WTC11 (cell line): ENCODE measurements around the gene MCF2L. TPM values are rescaled to one million over a fixed set of nuclear protein-coding genes. Genes with fewer than 3 reads are reported as not detected.

Experiments
- ATAC-seq: fragments of 200-7000 bp; cut with Tn5 transposase; 2 replicates; pipeline ENCODE4 v1.10.0; 2021; ENCODE audit warnings: mild to moderate bottlenecking, moderate library complexity
- CTCF ChIA-PET: fragments of 300-600 bp; sonication (Branson Sonifier 250); formaldehyde crosslinking; loops from one replicate; lab custom pipeline; 2021; ENCODE audit warnings: antibody characterized with exemption; lab: Charles Lee
- POLR2A ChIA-PET: fragments of 350-600 bp; sonication (Branson Sonifier 250); formaldehyde crosslinking; loops from one replicate; lab custom pipeline; 2021; ENCODE audit warnings: antibody characterized with exemption; lab: Charles Lee
- DNase-seq: peaks from one replicate; pipeline ENCODE4 v3.0.0; 2021; ENCODE audit warnings: low spot score
- H3K27ac Mint-ChIP-seq: 2 replicates; pipeline ENCODE4 v1.8.0; 2021; ENCODE audit warnings: mixed read lengths
- H3K27me3 Mint-ChIP-seq: 2 replicates; pipeline ENCODE4 v1.8.0; 2021; ENCODE audit warnings: low read depth, mild to moderate bottlenecking, moderate library complexity, mixed read lengths
- H3K36me3 Mint-ChIP-seq: 2 replicates; pipeline ENCODE4 v1.8.0; 2021; ENCODE audit warnings: mixed read lengths
- H3K4me1 Mint-ChIP-seq: 2 replicates; pipeline ENCODE4 v1.8.0; 2022; ENCODE audit warnings: mixed read lengths
- H3K4me3 Mint-ChIP-seq: 2 replicates; pipeline ENCODE4 v1.8.0; 2021; ENCODE audit warnings: mild to moderate bottlenecking, moderate library complexity, mixed read lengths
- H3K9me3 Mint-ChIP-seq: 2 replicates; pipeline ENCODE4 v1.8.0; 2021; ENCODE audit warnings: mixed read lengths
- ETV6 ChIP-seq: sonication (generic); formaldehyde crosslinking; IDR thresholded peaks from 2 replicates; pipeline ENCODE4 v1.8.1; 2022; ENCODE audit warnings: mild to moderate bottlenecking, missing genetic modification reagents
- JAZF1 ChIP-seq: fragments of 250-450 bp; sonication (Bioruptor Pico); IDR thresholded peaks from 2 replicates; pipeline ENCODE4 v1.9.0; 2021; ENCODE audit warnings: moderate library complexity, mild to moderate bottlenecking, inconsistent platforms
- NFYB ChIP-seq: sonication (generic); formaldehyde crosslinking; conservative IDR thresholded peaks from 2 replicates; pipeline ENCODE4 v1.8.0; 2022; ENCODE audit warnings: low read depth, missing genetic modification reagents
- NR1H2 ChIP-seq: sonication (generic); formaldehyde crosslinking; IDR thresholded peaks from 2 replicates; pipeline ENCODE4 v1.9.0; 2021; ENCODE audit warnings: mild to moderate bottlenecking, moderate library complexity, missing genetic modification reagents
- TP53 ChIP-seq: sonication (generic); formaldehyde crosslinking; IDR thresholded peaks from 2 replicates; pipeline ENCODE4 v1.8.1; 2023; ENCODE audit warnings: mild to moderate bottlenecking, missing genetic modification reagents
- ZBTB21 ChIP-seq: sonication (generic); formaldehyde crosslinking; IDR thresholded peaks from 2 replicates; pipeline ENCODE4 v1.8.1; 2023; ENCODE audit warnings: mild to moderate bottlenecking, missing genetic modification reagents, borderline replicate concordance
- ZNF138 ChIP-seq: sonication (generic); formaldehyde crosslinking; conservative IDR thresholded peaks from 2 replicates; pipeline ENCODE4 v1.8.1; 2022; ENCODE audit warnings: mild to moderate bottlenecking, moderate library complexity, missing genetic modification reagents
- ZNF263 ChIP-seq: sonication (generic); formaldehyde crosslinking; IDR thresholded peaks from 2 replicates; pipeline ENCODE4 v1.8.1; 2022; ENCODE audit warnings: low read depth, mild to moderate bottlenecking, moderate library complexity, missing genetic modification reagents
- total RNA-seq: library from RNA; stranded (reverse); gene quantifications from 3 replicates; pipeline ENCODE4 v1.2.3, GENCODE V29; 2021
- TF ChIP-seq, protein P1 (sequence below): sonication (generic); formaldehyde crosslinking; IDR thresholded peaks from 2 replicates; pipeline ENCODE4 v1.8.0; 2022; ENCODE audit warnings: mild to moderate bottlenecking, missing genetic modification reagents
- TF ChIP-seq, protein P2 (sequence below): sonication (generic); formaldehyde crosslinking; IDR thresholded peaks from 2 replicates; pipeline ENCODE4 v1.8.0; 2023; ENCODE audit warnings: mild to moderate bottlenecking, missing genetic modification reagents
- TF ChIP-seq, protein P3 (sequence below): sonication (generic); formaldehyde crosslinking; IDR thresholded peaks from 2 replicates; pipeline ENCODE4 v1.8.1; 2022; ENCODE audit warnings: mild to moderate bottlenecking, moderate library complexity, missing genetic modification reagents
- TF ChIP-seq, protein P4 (sequence below): sonication (generic); formaldehyde crosslinking; IDR thresholded peaks from 2 replicates; pipeline ENCODE4 v1.8.1; 2023; ENCODE audit warnings: mild to moderate bottlenecking, missing genetic modification reagents, moderate library complexity
- TF ChIP-seq, protein P5 (sequence below): sonication (generic); formaldehyde crosslinking; conservative IDR thresholded peaks from 2 replicates; pipeline ENCODE4 v1.8.1; 2023; ENCODE audit warnings: mild to moderate bottlenecking, low read depth, missing genetic modification reagents, moderate library complexity
- TF ChIP-seq, protein P6 (sequence below): fragments of 250-450 bp; sonication (Bioruptor Pico); IDR thresholded peaks from 2 replicates; pipeline ENCODE4 v1.9.0; 2021; ENCODE audit warnings: mild to moderate bottlenecking

MCF2L gene
- total RNA-seq, 1 experiment from 2014 or later: 34.8 TPM

DNA sequence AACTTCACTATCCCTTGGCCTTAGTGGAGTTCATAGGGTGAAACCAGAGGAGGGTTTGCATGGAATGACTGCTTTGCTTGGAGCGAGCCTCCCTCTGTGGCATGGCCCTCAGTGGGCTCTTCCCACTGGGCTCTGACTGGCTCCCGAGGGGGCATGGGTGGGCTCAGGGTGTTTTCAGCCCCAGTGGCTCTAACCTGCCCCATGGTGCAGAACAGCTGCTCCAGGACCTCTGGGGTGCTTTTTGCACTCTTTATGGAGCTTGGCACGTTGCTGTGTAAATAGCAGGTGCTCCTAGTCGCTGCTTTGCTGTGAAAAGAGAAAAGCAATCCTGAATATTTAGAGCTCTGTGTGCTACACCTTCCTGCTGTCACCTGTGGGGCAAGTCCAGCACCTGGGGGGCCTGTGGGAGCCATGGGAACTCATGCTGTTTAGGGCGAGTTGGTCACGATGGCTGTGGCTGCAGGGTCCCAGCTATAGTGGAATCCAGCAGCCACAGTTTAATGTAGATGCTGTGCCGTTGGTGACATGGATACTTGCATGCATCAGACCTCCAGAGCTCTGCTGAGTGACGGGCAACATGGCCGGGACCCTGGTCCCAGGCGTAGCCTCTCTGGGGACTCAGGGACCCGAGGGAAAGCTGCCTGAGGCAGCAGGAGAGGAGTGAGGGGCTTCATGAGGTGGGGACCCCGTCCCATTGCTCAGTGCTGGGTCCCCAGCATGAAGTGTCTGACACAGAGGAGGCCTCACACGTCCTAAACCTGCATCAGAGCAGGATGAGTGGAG is 14.3 kb upstream of the MCF2L start (continued):
- TF ChIP-seq, protein P1, sequence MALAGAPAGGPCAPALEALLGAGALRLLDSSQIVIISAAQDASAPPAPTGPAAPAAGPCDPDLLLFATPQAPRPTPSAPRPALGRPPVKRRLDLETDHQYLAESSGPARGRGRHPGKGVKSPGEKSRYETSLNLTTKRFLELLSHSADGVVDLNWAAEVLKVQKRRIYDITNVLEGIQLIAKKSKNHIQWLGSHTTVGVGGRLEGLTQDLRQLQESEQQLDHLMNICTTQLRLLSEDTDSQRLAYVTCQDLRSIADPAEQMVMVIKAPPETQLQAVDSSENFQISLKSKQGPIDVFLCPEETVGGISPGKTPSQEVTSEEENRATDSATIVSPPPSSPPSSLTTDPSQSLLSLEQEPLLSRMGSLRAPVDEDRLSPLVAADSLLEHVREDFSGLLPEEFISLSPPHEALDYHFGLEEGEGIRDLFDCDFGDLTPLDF (CRISPR knock-in tag): no peak
- no peak for TF ChIP-seq NFYB
- no peak for TF ChIP-seq ZBTB21 (CRISPR knock-in tag)
- TF ChIP-seq, protein P2, sequence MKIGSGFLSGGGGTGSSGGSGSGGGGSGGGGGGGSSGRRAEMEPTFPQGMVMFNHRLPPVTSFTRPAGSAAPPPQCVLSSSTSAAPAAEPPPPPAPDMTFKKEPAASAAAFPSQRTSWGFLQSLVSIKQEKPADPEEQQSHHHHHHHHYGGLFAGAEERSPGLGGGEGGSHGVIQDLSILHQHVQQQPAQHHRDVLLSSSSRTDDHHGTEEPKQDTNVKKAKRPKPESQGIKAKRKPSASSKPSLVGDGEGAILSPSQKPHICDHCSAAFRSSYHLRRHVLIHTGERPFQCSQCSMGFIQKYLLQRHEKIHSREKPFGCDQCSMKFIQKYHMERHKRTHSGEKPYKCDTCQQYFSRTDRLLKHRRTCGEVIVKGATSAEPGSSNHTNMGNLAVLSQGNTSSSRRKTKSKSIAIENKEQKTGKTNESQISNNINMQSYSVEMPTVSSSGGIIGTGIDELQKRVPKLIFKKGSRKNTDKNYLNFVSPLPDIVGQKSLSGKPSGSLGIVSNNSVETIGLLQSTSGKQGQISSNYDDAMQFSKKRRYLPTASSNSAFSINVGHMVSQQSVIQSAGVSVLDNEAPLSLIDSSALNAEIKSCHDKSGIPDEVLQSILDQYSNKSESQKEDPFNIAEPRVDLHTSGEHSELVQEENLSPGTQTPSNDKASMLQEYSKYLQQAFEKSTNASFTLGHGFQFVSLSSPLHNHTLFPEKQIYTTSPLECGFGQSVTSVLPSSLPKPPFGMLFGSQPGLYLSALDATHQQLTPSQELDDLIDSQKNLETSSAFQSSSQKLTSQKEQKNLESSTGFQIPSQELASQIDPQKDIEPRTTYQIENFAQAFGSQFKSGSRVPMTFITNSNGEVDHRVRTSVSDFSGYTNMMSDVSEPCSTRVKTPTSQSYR: no peak

DNA sequence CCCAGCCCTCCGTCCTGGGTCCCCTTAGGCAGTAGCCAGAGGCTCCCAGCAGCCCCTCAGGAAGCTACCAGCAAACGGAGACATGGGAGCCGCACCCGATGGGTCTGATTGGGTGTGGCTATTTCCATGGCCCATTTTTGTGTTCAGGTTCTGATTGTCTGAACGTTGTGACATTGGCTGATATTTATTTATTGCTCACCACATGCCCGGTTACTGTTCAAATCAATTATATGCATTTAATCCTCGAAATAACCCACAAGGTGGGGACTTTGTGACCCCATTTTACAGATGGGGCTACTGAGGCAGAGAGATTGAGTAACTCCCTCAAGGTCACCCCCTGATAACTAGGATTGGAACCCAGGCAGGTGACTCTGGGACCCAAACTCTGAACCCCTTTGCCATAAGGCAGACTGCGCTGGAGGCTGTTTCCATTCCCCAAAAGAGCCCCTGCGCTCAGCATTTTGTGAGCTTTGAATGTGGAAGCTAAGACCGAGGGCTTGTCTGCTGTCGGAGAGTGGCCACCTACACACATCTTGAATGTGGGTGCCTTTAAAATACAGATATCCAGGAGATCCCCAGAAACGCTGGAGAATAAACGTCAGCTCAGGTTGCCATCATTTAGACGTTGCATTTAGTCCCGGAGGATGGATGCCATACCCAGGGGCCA is 13.6 kb upstream of the MCF2L start:
- H3K4me3 Mint-ChIP-seq: no peak overlapping the region
- no peaks in the 10 kb centered on the region for H3K27me3 Mint-ChIP-seq
- peaks cover 24% of the 10 kb centered on the region for H3K4me1 Mint-ChIP-seq
- H3K9me3 Mint-ChIP-seq: no peaks in the 10 kb centered on the region
- H3K36me3 Mint-ChIP-seq: no peaks in the 10 kb centered on the region
- ChIA-PET POLR2A (interaction anchor here (0.9 kb wide), 1 partner anchor 72 kb away, joined by 3 read pairs; no protein-coding TSS in a partner anchor), CTCF (interaction anchor here (4.3 kb wide), 1 partner anchor 13 kb away, joined by 20 read pairs; no protein-coding TSS in a partner anchor)
- TF ChIP-seq ZNF138 (CRISPR knock-in tag) (no peak), ETV6 (CRISPR knock-in tag) (no peak), JAZF1 (no peak), ZNF263 (CRISPR knock-in tag) (no peak), NR1H2 (CRISPR knock-in tag) (no peak), TP53 (no peak)
- TF ChIP-seq, protein P3, sequence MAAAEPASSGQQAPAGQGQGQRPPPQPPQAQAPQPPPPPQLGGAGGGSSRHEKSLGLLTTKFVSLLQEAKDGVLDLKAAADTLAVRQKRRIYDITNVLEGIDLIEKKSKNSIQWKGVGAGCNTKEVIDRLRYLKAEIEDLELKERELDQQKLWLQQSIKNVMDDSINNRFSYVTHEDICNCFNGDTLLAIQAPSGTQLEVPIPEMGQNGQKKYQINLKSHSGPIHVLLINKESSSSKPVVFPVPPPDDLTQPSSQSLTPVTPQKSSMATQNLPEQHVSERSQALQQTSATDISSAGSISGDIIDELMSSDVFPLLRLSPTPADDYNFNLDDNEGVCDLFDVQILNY (CRISPR knock-in tag): no peak
- TF ChIP-seq, protein P4, sequence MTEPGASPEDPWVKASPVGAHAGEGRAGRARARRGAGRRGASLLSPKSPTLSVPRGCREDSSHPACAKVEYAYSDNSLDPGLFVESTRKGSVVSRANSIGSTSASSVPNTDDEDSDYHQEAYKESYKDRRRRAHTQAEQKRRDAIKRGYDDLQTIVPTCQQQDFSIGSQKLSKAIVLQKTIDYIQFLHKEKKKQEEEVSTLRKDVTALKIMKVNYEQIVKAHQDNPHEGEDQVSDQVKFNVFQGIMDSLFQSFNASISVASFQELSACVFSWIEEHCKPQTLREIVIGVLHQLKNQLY: no peak
- TF ChIP-seq, protein P5, sequence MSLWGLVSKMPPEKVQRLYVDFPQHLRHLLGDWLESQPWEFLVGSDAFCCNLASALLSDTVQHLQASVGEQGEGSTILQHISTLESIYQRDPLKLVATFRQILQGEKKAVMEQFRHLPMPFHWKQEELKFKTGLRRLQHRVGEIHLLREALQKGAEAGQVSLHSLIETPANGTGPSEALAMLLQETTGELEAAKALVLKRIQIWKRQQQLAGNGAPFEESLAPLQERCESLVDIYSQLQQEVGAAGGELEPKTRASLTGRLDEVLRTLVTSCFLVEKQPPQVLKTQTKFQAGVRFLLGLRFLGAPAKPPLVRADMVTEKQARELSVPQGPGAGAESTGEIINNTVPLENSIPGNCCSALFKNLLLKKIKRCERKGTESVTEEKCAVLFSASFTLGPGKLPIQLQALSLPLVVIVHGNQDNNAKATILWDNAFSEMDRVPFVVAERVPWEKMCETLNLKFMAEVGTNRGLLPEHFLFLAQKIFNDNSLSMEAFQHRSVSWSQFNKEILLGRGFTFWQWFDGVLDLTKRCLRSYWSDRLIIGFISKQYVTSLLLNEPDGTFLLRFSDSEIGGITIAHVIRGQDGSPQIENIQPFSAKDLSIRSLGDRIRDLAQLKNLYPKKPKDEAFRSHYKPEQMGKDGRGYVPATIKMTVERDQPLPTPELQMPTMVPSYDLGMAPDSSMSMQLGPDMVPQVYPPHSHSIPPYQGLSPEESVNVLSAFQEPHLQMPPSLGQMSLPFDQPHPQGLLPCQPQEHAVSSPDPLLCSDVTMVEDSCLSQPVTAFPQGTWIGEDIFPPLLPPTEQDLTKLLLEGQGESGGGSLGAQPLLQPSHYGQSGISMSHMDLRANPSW (CRISPR knock-in tag): no peak
- TF ChIP-seq, protein P1 (CRISPR knock-in tag): no peak
- TF ChIP-seq, protein P6, sequence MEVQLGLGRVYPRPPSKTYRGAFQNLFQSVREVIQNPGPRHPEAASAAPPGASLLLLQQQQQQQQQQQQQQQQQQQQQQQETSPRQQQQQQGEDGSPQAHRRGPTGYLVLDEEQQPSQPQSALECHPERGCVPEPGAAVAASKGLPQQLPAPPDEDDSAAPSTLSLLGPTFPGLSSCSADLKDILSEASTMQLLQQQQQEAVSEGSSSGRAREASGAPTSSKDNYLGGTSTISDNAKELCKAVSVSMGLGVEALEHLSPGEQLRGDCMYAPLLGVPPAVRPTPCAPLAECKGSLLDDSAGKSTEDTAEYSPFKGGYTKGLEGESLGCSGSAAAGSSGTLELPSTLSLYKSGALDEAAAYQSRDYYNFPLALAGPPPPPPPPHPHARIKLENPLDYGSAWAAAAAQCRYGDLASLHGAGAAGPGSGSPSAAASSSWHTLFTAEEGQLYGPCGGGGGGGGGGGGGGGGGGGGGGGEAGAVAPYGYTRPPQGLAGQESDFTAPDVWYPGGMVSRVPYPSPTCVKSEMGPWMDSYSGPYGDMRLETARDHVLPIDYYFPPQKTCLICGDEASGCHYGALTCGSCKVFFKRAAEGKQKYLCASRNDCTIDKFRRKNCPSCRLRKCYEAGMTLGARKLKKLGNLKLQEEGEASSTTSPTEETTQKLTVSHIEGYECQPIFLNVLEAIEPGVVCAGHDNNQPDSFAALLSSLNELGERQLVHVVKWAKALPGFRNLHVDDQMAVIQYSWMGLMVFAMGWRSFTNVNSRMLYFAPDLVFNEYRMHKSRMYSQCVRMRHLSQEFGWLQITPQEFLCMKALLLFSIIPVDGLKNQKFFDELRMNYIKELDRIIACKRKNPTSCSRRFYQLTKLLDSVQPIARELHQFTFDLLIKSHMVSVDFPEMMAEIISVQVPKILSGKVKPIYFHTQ (CRISPR knock-in tag): no peak
- no peak for DNase-seq
- no peak overlapping the region for H3K27ac Mint-ChIP-seq
- ATAC-seq: no peak
